HG02623 (cell line): ENCODE results near the gene TRIM45.
"Not testable (repeated sequence)": the region's sequence is repeated elsewhere in the genome, so short reads cannot be mapped to it uniquely, and the experiment has no call there.

Experiments used
- ATAC-seq: cut with Tn5 transposase; IDR thresholded peaks from one replicate; pipeline ENCODE4 v1.9.1; 2021; ENCODE audit warnings: moderate library complexity; ENCODE audit not compliant: unreplicated experiment

The TRIM45 gene

GRCh38 chr1:117121589-117122329 lies at the start of gene TRIM45:
TRIM45 (minus strand) TSS chr1:117121749; CDS start chr1:117121201, 548 bp downstream.
- peak; percentile 91 for ATAC-seq

GRCh38 chr1:117169871-117170596 lies 48.5 kb upstream of the TRIM45 start:
- ATAC-seq: no peak

- ATAC-seq: no peak
Measured at GRCh38 chr1:117167402-117167801, 45.9 kb upstream of the TRIM45 start.

- no peak for ATAC-seq
Measured at GRCh38 chr1:117166076-117166475, 44.5 kb upstream of the TRIM45 start.

- ATAC-seq: no peak
Measured at GRCh38 chr1:117164209-117164608, 42.7 kb upstream of the TRIM45 start.

- no peak for ATAC-seq
Measured at GRCh38 chr1:117162816-117163215, 41.3 kb upstream of the TRIM45 start.

- ATAC-seq: no peak
Measured at GRCh38 chr1:117161887-117162286, 40.3 kb upstream of the TRIM45 start.

- ATAC-seq: not testable (repeated sequence)
Measured at GRCh38 chr1:117151305-117151704, 29.8 kb upstream of the TRIM45 start.

GRCh38 chr1:117150316-117150715 lies 28.8 kb upstream of the TRIM45 start:
- no peak for ATAC-seq

GRCh38 chr1:117147856-117148588 lies 26.5 kb upstream of the TRIM45 start:
- no peak for ATAC-seq

- ATAC-seq: no peak
Measured at GRCh38 chr1:117147341-117147831, 25.8 kb upstream of the TRIM45 start.

- no peak for ATAC-seq
Measured at GRCh38 chr1:117146575-117147340, 25.2 kb upstream of the TRIM45 start.

GRCh38 chr1:117146072-117146471 lies 24.5 kb upstream of the TRIM45 start:
- ATAC-seq: no peak

- no peak for ATAC-seq
Measured at GRCh38 chr1:117143871-117144270, 22.3 kb upstream of the TRIM45 start.

GRCh38 chr1:117143172-117143571 lies 21.6 kb upstream of the TRIM45 start:
- ATAC-seq: no peak

- ATAC-seq: no peak
Measured at GRCh38 chr1:117142200-117142599, 20.7 kb upstream of the TRIM45 start.

- ATAC-seq: no peak
Measured at GRCh38 chr1:117138561-117138960, 17.0 kb upstream of the TRIM45 start.

- ATAC-seq: no peak
Measured at GRCh38 chr1:117138106-117138505, 16.6 kb upstream of the TRIM45 start.

- ATAC-seq: no peak
Measured at GRCh38 chr1:117137281-117137855, 15.8 kb upstream of the TRIM45 start.

- no peak for ATAC-seq
Measured at GRCh38 chr1:117136749-117137148, 15.2 kb upstream of the TRIM45 start.
